Trophoblast cell (in vitro differentiated cells and primary cell): Measurements from ENCODE around the gene CELA3A.
"Not testable (repeated sequence)": the region's sequence is repeated elsewhere in the genome, so short reads cannot be mapped to it uniquely, and the experiment has no call there.

Experiments
- DNase-seq, 2 donors: peaks; one replicate each; pipeline ENCODE4 v3.0.0-alpha.2; 2016
- H2AFZ ChIP-seq: 2 replicates; pipeline ENCODE4 v1.6.1; 2013; ENCODE audit warnings: low read length, moderate library complexity, mild to moderate bottlenecking; ENCODE audit not compliant: insufficient read depth, poor library complexity
- H2AK5ac ChIP-seq: 2 replicates; pipeline ENCODE4 v1.6.1; 2013; ENCODE audit warnings: mild to moderate bottlenecking, low read length
- H2BK120ac ChIP-seq: 2 replicates; pipeline ENCODE4 v1.6.1; 2013; ENCODE audit warnings: low read length, mild to moderate bottlenecking, moderate library complexity; ENCODE audit not compliant: insufficient read depth, poor library complexity
- H2BK12ac ChIP-seq: 2 replicates; pipeline ENCODE4 v1.6.1; 2013; ENCODE audit warnings: mild to moderate bottlenecking, low read length, moderate library complexity
- H2BK5ac ChIP-seq: 2 replicates; pipeline ENCODE4 v1.6.1; 2013; ENCODE audit warnings: low read length, low read depth, moderate library complexity, mild to moderate bottlenecking; ENCODE audit not compliant: poor library complexity
- H3K14ac ChIP-seq: 2 replicates; pipeline ENCODE4 v1.6.1; 2013; ENCODE audit warnings: mild to moderate bottlenecking, low read length
- H3K18ac ChIP-seq: 2 replicates; pipeline ENCODE4 v1.6.1; 2013; ENCODE audit warnings: mild to moderate bottlenecking, low read length
- H3K23ac ChIP-seq: 2 replicates; pipeline ENCODE4 v1.6.1; 2013; ENCODE audit warnings: low read length
- H3K27ac ChIP-seq: 2 replicates; pipeline ENCODE4 v1.5.1; 2013; ENCODE audit warnings: low read depth, mild to moderate bottlenecking, inconsistent platforms, low read length, moderate library complexity
- H3K27me3 ChIP-seq: 2 replicates; pipeline ENCODE4 v1.6.1; 2013; ENCODE audit warnings: inconsistent platforms, mild to moderate bottlenecking, low read length, moderate library complexity; ENCODE audit not compliant: insufficient read depth
- H3K36me3 ChIP-seq, 2 experiments: 1 replicate in 1 of 2; 2 replicates in 1 of 2; pipeline ENCODE4 v1.6.1; 2013; ENCODE audit warnings: low read length in 2 of 2, mild to moderate bottlenecking in 2 of 2, moderate library complexity in 1 of 2; ENCODE audit not compliant: insufficient read depth in 2 of 2, control insufficient read depth in 1 of 2
- H3K4ac ChIP-seq: 2 replicates; pipeline ENCODE4 v1.6.1; 2013; ENCODE audit warnings: low read depth, mild to moderate bottlenecking, low read length, moderate library complexity
- H3K4me1 ChIP-seq, 2 experiments: 1 replicate in 1 of 2; 2 replicates in 1 of 2; pipeline ENCODE4 v1.6.1; 2013; ENCODE audit warnings: low read length in 2 of 2, mild to moderate bottlenecking in 2 of 2, moderate library complexity in 1 of 2; ENCODE audit not compliant: insufficient read depth in 2 of 2, control insufficient read depth in 1 of 2
- H3K4me2 ChIP-seq: 2 replicates; pipeline ENCODE4 v1.6.1; 2013; ENCODE audit warnings: inconsistent platforms, mild to moderate bottlenecking, low read length, moderate library complexity
- H3K4me3 ChIP-seq: 2 replicates; pipeline ENCODE4 v1.5.1; 2013; ENCODE audit warnings: mild to moderate bottlenecking, low read depth, low read length, inconsistent platforms
- H3K79me1 ChIP-seq: one replicate; pipeline ENCODE4 v1.6.1; 2013; ENCODE audit warnings: low read length
- H3K79me2 ChIP-seq: 2 replicates; pipeline ENCODE4 v1.6.1; 2013; ENCODE audit warnings: low read length, mild to moderate bottlenecking; ENCODE audit not compliant: control insufficient read depth, insufficient read depth, poor library complexity
- H3K9ac ChIP-seq: 2 replicates; pipeline ENCODE4 v1.6.1; 2013; ENCODE audit warnings: mild to moderate bottlenecking, low read length
- H3K9me3 ChIP-seq: 2 replicates; pipeline ENCODE4 v1.6.1; 2013; ENCODE audit warnings: low read depth, mild to moderate bottlenecking, control low read depth, inconsistent platforms, low read length; ENCODE audit not compliant: insufficient read depth
- H4K12ac ChIP-seq: 2 replicates; pipeline ENCODE4 v1.6.1; 2013; ENCODE audit warnings: low read depth, mild to moderate bottlenecking, low read length, moderate library complexity
- H4K8ac ChIP-seq: 2 replicates; pipeline ENCODE4 v1.6.1; 2013; ENCODE audit warnings: low read depth, mild to moderate bottlenecking, low read length, moderate library complexity
- H4K91ac ChIP-seq: one replicate; pipeline ENCODE4 v1.6.1; 2013; ENCODE audit warnings: low read depth, mild to moderate bottlenecking, low read length, moderate library complexity
- WGBS: extraction: QIAGEN DNeasy Blood & Tissue Kit; methylation state at CpG from one replicate; pipeline ENCODE4 v1.1.7; 2013; ENCODE audit warnings: missing lambda C conversion rate; ENCODE audit not compliant: insufficient read length, insufficient coverage; ENCODE audit errors: extremely low coverage; 5-methylcytosine and 5-hydroxymethylcytosine counted together

Gene CELA3A

DNA sequence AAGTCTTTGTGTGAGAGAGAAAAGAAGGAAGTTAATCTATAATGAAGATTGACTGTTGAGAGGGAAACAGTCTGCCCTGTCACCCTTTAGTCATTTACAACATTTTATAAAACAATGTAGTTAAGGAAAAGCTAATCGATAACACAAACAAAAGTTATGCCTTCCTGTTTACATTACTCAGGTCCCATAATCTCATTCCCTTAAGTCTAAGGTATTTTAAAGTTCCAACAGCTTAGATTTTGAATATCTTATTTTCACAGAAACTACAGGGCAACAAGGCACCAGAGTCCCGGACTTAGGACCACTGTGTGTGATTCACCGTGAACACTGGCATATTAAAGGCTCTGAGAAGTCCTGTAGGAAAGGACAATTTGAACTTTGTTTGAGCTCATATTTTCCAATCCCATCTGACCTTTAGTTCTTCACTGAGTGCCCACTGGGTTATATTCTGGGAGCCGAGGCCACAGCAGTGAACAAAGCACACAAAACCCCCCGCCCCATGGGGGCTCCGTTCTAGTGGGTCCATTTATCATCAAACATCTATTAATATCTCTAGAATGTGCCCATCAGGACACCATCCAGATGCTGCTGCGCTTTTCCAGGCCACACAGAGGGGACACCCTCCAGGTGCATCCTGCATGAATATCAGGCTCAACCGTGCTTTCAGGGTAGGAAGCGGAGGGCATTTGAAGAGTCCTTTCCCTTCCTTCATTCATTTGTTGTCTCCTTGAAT is 3.4 kb upstream of the CELA3A start:
- H3K4me2 ChIP-seq, H2BK12ac ChIP-seq, H3K18ac ChIP-seq, H3K23ac ChIP-seq, H3K27me3 ChIP-seq, H3K27ac ChIP-seq, H4K8ac ChIP-seq, H2BK120ac ChIP-seq, H3K9ac ChIP-seq, H2AFZ ChIP-seq, H3K4me3 ChIP-seq, H3K9me3 ChIP-seq, H3K79me2 ChIP-seq, H4K12ac ChIP-seq, H3K14ac ChIP-seq, H3K79me1 ChIP-seq, H4K91ac ChIP-seq, H3K4me1 ChIP-seq, H3K36me3 ChIP-seq, DNase-seq, H2BK5ac ChIP-seq, H3K4ac ChIP-seq, H2AK5ac ChIP-seq: not testable (repeated sequence)
- WGBS, result no CpG with 5 or more reads among the region's 9 CpGs

- not testable (repeated sequence) for H3K9me3 ChIP-seq, H2AK5ac ChIP-seq, H3K4me3 ChIP-seq, H4K8ac ChIP-seq, H4K91ac ChIP-seq, H3K27ac ChIP-seq, H3K36me3 ChIP-seq, H3K79me1 ChIP-seq, H3K4me1 ChIP-seq, H3K9ac ChIP-seq, H2BK120ac ChIP-seq, H2AFZ ChIP-seq, H3K27me3 ChIP-seq, H2BK5ac ChIP-seq, H2BK12ac ChIP-seq, H4K12ac ChIP-seq, H3K4me2 ChIP-seq, H3K4ac ChIP-seq, DNase-seq, H3K23ac ChIP-seq, H3K18ac ChIP-seq, H3K14ac ChIP-seq, H3K79me2 ChIP-seq
- WGBS, result no CpG with 5 or more reads among the region's 15 CpGs
These were observed 2.7 kb upstream of the CELA3A start for GRCh38 chr1:21998624-21999294.

DNA sequence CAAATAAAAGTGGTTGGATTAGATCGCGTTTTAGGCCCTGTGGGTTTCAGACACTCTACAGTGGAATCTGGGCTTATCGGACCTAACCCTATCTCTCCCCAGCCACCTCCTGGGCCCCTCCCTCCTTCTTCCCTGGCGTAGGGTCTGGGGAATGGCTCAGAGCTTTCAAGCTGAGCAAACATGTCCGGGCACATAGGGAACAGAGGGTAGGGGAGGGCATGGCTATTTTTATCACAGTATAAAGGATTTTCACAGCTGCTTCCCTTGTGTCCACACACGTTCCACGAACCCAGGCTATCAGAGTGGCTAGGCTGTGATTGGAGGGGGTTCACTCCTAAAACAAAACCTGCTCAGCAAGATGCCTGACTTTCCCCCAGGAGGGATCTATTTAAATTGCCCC is 1.8 kb upstream of the CELA3A start:
- not testable (repeated sequence) for H3K9me3 ChIP-seq, H4K12ac ChIP-seq, H3K27me3 ChIP-seq, H2AK5ac ChIP-seq, H3K9ac ChIP-seq, H2BK120ac ChIP-seq, H3K79me2 ChIP-seq, H3K18ac ChIP-seq, H4K8ac ChIP-seq, H3K4me1 ChIP-seq, H3K4ac ChIP-seq, H3K4me3 ChIP-seq, H2BK12ac ChIP-seq, H3K36me3 ChIP-seq, H2AFZ ChIP-seq, H3K14ac ChIP-seq, H3K27ac ChIP-seq, DNase-seq, H3K79me1 ChIP-seq, H3K4me2 ChIP-seq, H3K23ac ChIP-seq
- WGBS, result no CpG with 5 or more reads among the region's 7 CpGs
- Histone ChIP-seq H2BK5ac (peak overlapping the region; percentile 31), H4K91ac (peak overlapping the region; percentile 14)

- not testable (repeated sequence) for H3K27ac ChIP-seq, H3K79me1 ChIP-seq, H3K9me3 ChIP-seq, H3K27me3 ChIP-seq, H3K36me3 ChIP-seq, H4K8ac ChIP-seq, H3K4me1 ChIP-seq, H2AK5ac ChIP-seq, H3K18ac ChIP-seq, DNase-seq, H3K9ac ChIP-seq, H3K4me2 ChIP-seq, H2BK12ac ChIP-seq, H3K23ac ChIP-seq, H2BK120ac ChIP-seq, H4K12ac ChIP-seq, H3K79me2 ChIP-seq, H4K91ac ChIP-seq, H3K14ac ChIP-seq, H3K4me3 ChIP-seq, H2BK5ac ChIP-seq, H2AFZ ChIP-seq, H3K4ac ChIP-seq
- WGBS, result no CpG with 5 or more reads among the region's 5 CpGs
These were observed 1.0 kb downstream of the CELA3A start for GRCh38 chr1:22002461-22002860.
